ENCODE measurements around the gene NT5C1B.

DNA sequence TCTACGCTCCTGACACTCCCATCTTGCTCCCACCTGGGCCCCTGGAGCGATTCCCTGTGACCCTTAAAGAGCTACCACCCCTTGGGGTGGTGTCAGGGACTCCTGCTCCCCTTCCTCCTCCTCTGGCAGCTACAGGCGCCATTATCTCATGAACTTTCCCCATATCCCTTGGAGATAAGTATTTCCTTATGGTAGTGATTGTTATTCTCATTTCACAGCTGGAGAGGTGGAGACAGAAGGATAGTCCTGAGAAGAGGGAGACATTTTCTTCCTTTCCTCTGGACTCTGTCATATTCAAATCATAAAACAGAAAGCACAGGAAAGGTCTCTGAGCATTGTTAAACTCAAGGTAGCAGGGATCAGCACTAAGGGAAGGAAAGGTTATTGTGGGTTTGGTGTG lies 63.5 kb downstream of the NT5C1B start:
- TF ChIP-seq RAD21 (conservative IDR thresholded peaks at IDR 0.05) (no peak), EP300 (conservative IDR thresholded peaks at IDR 0.05; ENCODE audit: poor library complexity, severe bottlenecking) (no peak), EZH2 (IDR thresholded peaks at IDR 0.05; ENCODE audit: borderline replicate concordance, insufficient read depth, low read length, poor library complexity, severe bottlenecking) (no peak), MXI1 (conservative IDR thresholded peaks at IDR 0.05; ENCODE audit: poor library complexity, severe bottlenecking) (no peak), TAF1 (IDR thresholded peaks at IDR 0.05; ENCODE audit: low read depth) (no peak)
- TF ChIP-seq, protein P1, sequence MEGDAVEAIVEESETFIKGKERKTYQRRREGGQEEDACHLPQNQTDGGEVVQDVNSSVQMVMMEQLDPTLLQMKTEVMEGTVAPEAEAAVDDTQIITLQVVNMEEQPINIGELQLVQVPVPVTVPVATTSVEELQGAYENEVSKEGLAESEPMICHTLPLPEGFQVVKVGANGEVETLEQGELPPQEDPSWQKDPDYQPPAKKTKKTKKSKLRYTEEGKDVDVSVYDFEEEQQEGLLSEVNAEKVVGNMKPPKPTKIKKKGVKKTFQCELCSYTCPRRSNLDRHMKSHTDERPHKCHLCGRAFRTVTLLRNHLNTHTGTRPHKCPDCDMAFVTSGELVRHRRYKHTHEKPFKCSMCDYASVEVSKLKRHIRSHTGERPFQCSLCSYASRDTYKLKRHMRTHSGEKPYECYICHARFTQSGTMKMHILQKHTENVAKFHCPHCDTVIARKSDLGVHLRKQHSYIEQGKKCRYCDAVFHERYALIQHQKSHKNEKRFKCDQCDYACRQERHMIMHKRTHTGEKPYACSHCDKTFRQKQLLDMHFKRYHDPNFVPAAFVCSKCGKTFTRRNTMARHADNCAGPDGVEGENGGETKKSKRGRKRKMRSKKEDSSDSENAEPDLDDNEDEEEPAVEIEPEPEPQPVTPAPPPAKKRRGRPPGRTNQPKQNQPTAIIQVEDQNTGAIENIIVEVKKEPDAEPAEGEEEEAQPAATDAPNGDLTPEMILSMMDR (IDR thresholded peaks at IDR 0.05; ENCODE audit: poor library complexity, severe bottlenecking), result no peak
- TF ChIP-seq, protein P2, sequence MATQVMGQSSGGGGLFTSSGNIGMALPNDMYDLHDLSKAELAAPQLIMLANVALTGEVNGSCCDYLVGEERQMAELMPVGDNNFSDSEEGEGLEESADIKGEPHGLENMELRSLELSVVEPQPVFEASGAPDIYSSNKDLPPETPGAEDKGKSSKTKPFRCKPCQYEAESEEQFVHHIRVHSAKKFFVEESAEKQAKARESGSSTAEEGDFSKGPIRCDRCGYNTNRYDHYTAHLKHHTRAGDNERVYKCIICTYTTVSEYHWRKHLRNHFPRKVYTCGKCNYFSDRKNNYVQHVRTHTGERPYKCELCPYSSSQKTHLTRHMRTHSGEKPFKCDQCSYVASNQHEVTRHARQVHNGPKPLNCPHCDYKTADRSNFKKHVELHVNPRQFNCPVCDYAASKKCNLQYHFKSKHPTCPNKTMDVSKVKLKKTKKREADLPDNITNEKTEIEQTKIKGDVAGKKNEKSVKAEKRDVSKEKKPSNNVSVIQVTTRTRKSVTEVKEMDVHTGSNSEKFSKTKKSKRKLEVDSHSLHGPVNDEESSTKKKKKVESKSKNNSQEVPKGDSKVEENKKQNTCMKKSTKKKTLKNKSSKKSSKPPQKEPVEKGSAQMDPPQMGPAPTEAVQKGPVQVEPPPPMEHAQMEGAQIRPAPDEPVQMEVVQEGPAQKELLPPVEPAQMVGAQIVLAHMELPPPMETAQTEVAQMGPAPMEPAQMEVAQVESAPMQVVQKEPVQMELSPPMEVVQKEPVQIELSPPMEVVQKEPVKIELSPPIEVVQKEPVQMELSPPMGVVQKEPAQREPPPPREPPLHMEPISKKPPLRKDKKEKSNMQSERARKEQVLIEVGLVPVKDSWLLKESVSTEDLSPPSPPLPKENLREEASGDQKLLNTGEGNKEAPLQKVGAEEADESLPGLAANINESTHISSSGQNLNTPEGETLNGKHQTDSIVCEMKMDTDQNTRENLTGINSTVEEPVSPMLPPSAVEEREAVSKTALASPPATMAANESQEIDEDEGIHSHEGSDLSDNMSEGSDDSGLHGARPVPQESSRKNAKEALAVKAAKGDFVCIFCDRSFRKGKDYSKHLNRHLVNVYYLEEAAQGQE (IDR thresholded peaks at IDR 0.05; ENCODE audit: borderline replicate concordance), result no peak

All from neural cell (in vitro differentiated cells).